Stomach smooth muscle (tissue), 2 donors: ENCODE measurements around the gene SLC23A2.
"Not testable (repeated sequence)": the region's sequence is repeated elsewhere in the genome, so short reads cannot be mapped to it uniquely, and the experiment has no call there.

ENCODE experiments used
- H3K27ac ChIP-seq: one replicate; pipeline ENCODE4 v1.7.0; 2013; ENCODE audit warnings: mild to moderate bottlenecking, low read length, inconsistent platforms
- H3K27me3 ChIP-seq, 2 donors: one replicate each; pipeline ENCODE4 v1.7.0; 2013; ENCODE audit warnings: low read length in 2 of 2; ENCODE audit not compliant: insufficient read depth in 2 of 2, control insufficient read depth in 1 of 2
- H3K36me3 ChIP-seq, 2 donors: one replicate each; pipeline ENCODE4 v1.7.0; 2013; ENCODE audit warnings: low read length in 2 of 2; ENCODE audit not compliant: control insufficient read depth in 2 of 2, insufficient read depth in 2 of 2
- H3K4me1 ChIP-seq: one replicate; pipeline ENCODE4 v1.7.0; 2013; ENCODE audit warnings: low read length; ENCODE audit not compliant: control insufficient read depth, insufficient read depth
- H3K4me3 ChIP-seq, 2 donors: one replicate each; pipeline ENCODE4 v1.7.0; 2013; ENCODE audit warnings: low read length in 2 of 2
- H3K9ac ChIP-seq, 2 donors: one replicate each; pipeline ENCODE4 v1.7.0; 2013; ENCODE audit warnings: low read length in 2 of 2, mild to moderate bottlenecking in 1 of 2
- H3K9me3 ChIP-seq, 2 donors: one replicate each; pipeline ENCODE4 v1.7.0; 2013; ENCODE audit warnings: low read length in 2 of 2; ENCODE audit not compliant: control insufficient read depth in 2 of 2
- donor health status: healthy.
- donor health status: Pancreatic carcinoma.

SLC23A2 gene

DNA sequence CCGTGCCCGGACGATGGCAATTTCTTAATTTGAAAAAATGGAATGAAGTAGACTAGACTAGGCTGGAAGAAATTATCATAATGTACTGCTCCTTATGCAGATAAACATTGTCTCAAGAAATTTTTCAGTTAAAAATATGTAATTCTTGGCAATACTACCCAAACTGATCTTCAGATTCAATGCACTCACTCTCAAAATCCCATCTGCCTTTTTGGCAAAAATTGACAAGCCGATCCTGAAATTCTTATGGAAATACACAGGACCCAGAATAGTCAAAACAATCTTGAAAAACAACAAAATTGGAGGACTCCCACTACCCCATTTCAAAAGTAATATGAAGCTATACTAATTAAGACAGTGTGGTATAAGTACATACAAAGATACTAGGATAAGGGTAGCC, 19.0 kb downstream of the SLC23A2 start:
- no peak overlapping the region for H3K4me3 ChIP-seq
- H3K36me3 ChIP-seq, result no peaks in the 10 kb centered on the region
- no peaks in the 10 kb centered on the region for H3K27me3 ChIP-seq
- no peak overlapping the region for H3K27ac ChIP-seq
- H3K9ac ChIP-seq, result no peak overlapping the region
- no peaks in the 10 kb centered on the region for H3K9me3 ChIP-seq
- H3K4me1 ChIP-seq, result peaks cover 5% of the 10 kb centered on the region

GRCh38 chr20:4979841-4980410, 21.4 kb downstream of the SLC23A2 start:
- Histone ChIP-seq H3K27ac (no peak overlapping the region), H3K27me3 (no peaks in the 10 kb centered on the region), H3K4me1 (peaks cover 5% of the 10 kb centered on the region), H3K4me3 (no peak overlapping the region), H3K36me3 (no peaks in the 10 kb centered on the region), H3K9ac (no peak overlapping the region), H3K9me3 (no peaks in the 10 kb centered on the region)

- H3K9me3 ChIP-seq, result no peaks in the 10 kb centered on the region
- no peak overlapping the region for H3K27ac ChIP-seq
- H3K9ac ChIP-seq, result no peak overlapping the region
- no peak overlapping the region for H3K4me3 ChIP-seq
- H3K4me1 ChIP-seq, result peaks cover 5% of the 10 kb centered on the region
- H3K27me3 ChIP-seq, result no peaks in the 10 kb centered on the region
- no peaks in the 10 kb centered on the region for H3K36me3 ChIP-seq
Measured at GRCh38 chr20:4978050-4978918, 23.0 kb downstream of the SLC23A2 start.

DNA sequence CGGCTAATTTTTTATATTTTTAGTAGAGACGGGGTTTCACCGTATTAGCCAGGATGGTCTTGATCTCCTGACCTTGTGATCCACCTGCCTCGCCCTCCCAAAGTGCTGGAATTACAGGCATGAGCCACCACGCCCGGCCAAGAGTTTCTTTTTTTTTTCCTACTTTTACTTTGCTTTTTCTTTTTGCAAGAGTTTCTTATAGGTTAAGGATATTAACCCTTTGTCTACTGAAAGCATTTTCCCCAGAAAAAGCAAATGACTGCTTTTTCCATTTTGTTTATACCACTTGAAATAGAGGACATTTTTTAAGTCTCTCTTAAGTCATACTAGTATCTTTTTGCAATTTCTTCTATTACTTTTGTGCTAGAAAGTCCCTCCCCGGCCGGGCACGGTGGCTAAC, 25.3 kb downstream of the SLC23A2 start:
- not testable (repeated sequence) for H3K27ac ChIP-seq, H3K36me3 ChIP-seq, H3K9ac ChIP-seq, H3K4me3 ChIP-seq, H3K4me1 ChIP-seq, H3K9me3 ChIP-seq, H3K27me3 ChIP-seq

DNA sequence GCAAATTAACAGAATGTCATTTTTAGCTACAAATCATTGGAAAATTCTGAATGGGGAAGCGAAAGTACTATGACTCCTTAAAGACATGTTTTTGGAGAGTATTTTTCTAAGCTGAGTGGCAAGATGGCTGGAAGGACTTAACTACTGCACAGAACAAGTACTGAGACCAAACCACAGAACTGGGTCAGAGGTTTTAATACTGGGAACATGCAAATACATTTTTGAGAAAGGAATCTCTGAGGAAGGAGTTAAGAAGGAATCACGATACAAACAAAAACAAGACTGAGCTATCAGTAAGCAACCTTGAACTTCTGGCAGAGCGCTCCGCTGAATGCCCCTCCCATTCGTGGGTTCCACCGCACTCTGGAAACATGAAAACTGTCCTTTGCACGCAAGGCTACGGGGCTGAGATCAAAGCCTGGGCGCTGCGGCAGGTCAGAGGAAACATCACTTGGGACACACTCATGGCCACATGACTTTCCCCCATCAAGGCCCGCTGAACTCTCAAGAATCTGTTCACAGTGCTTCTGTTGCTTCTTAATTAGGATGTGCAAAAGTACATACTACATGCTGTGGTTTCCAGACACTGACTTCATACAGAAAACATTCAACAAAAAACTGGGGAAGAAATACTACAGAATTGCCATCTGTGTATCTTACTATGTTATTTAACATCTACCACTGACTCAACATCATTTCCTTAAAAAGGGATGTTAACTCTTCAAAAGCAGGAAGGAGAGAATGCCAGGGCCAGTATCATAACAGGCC, 27.8 kb downstream of the SLC23A2 start:
- Histone ChIP-seq H3K36me3 (peaks cover under 1 to 14% of the 10 kb centered on the region in 2 donors), H3K9me3 (no peaks in the 10 kb centered on the region), H3K27me3 (no peaks in the 10 kb centered on the region), H3K27ac (no peak overlapping the region), H3K4me1 (peaks cover 4% of the 10 kb centered on the region), H3K9ac (no peak overlapping the region), H3K4me3 (peak overlapping the region in 1 of 2 donors; percentile 59)

- no peak overlapping the region for H3K27ac ChIP-seq
- no peaks in the 10 kb centered on the region for H3K9me3 ChIP-seq
- no peaks in the 10 kb centered on the region for H3K4me1 ChIP-seq
- no peaks in the 10 kb centered on the region for H3K27me3 ChIP-seq
- peaks cover 7 to 21% of the 10 kb centered on the region in 2 donors for H3K36me3 ChIP-seq
- H3K4me3 ChIP-seq, result no peak overlapping the region
- no peak overlapping the region for H3K9ac ChIP-seq
Measured at GRCh38 chr20:4972506-4973251, 28.6 kb downstream of the SLC23A2 start.

DNA sequence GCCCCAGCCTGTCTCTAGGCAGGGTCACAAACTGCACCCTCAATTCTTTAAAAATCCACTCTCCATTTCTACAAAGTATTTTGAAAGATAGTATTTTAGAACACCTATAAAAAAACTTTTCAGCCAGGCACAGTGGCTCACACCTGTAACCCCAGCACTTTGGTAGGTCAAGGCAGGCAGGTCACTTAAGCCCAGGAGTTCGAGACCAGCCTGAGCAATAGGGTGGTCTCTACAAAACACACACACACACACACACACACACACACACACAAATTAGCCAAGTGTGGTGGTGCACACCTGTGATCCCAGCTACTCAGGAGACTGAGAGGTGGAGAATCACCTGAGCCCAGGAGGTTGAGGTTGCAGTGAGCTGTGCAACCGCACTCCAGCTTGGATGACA, 30.2 kb downstream of the SLC23A2 start:
- Histone ChIP-seq H3K4me1 (no peaks in the 10 kb centered on the region), H3K9me3 (no peaks in the 10 kb centered on the region), H3K4me3 (no peak overlapping the region), H3K9ac (no peak overlapping the region), H3K27me3 (no peaks in the 10 kb centered on the region), H3K36me3 (peaks cover 7 to 21% of the 10 kb centered on the region in 2 donors), H3K27ac (no peak overlapping the region)

DNA sequence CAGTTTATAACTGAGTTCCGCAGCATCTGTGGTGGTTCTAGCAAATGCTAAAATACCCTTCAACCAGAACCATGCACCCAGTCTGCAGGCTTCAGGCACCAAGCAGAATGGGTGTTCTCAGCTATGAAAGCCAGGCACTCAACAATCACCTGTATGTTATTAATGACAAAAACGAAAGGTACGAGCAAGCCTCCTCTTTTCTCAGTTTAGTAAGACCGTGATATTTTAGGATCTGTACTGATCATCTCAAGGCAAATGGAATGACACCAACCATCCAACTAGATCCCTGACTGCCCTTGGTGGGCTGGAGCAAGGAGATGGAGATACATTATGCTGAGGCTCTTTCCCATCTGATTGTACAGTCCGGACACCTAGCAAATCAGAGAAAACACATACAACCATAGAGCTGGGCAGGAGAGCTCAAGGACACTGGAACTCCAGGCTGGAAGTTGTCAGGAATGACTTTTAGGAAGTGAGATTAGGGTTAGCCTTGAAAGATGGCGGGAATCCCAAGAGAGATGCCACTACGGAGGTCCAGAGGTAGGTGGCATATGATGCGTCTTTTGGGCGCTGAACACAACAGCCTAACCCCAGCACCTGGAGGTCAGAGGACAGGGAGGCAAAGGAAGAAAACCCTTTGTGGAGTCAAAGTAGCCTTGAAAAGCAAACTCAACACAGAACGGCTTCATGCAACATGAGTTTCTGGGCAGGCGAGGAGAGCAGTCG, 33.4 kb downstream of the SLC23A2 start:
- Histone ChIP-seq H3K36me3 (peaks cover 7 to 21% of the 10 kb centered on the region in 2 donors), H3K4me3 (no peak overlapping the region), H3K4me1 (no peaks in the 10 kb centered on the region), H3K9me3 (no peaks in the 10 kb centered on the region), H3K27ac (no peak overlapping the region), H3K27me3 (no peaks in the 10 kb centered on the region), H3K9ac (no peak overlapping the region)

DNA sequence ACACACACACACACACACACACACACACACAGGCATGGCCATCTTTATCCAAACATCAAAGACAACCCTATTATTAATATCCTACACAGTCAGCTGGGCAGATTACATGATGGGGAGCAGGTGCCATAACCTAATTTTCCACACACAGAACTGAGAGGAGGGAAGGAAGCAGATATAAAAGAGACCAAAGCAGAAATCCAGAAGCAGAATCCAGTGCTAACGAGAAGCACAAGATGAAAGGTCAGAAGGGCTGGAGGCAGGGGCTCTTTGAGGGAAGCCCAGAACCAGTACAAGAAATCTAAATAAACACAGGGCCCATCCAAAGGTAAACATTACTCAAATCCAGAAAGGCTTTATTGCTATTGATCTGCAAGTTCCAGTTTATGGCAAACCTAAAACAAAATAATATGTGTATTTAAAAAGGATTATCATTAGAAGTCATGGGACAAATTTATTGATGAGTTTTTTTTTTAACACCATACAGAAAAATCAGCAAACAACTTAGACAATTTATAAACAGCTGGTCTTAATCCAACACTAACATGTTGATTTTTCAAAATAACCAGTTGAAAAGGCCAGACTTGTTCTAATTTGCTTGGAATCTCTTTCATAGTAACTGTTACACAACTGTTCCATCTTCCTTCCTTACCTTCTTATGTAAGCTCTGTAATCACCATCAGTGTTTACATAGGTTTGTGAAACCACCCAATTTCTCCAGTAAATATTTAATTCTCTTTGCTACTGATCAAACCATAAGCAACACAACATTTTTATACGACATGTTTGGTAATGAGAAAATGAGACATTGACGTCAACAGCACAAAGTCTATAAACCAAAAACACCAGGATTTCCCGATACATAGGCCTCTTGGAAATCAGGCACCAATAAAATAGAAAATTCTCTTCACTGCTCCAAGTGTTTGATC, 34.2 kb downstream of the SLC23A2 start:
- no peaks in the 10 kb centered on the region for H3K27me3 ChIP-seq
- no peak overlapping the region for H3K9ac ChIP-seq
- H3K4me1 ChIP-seq, result no peaks in the 10 kb centered on the region
- no peaks in the 10 kb centered on the region for H3K9me3 ChIP-seq
- H3K36me3 ChIP-seq, result peaks cover 7 to 21% of the 10 kb centered on the region in 2 donors
- H3K4me3 ChIP-seq, result no peak overlapping the region
- no peak overlapping the region for H3K27ac ChIP-seq
